ENCODE results near the gene TMEM164. TPM values are rescaled to one million over a fixed set of nuclear protein-coding genes. Genes with fewer than 3 reads are reported as not detected.

The TMEM164 gene
- total RNA-seq, result 13.3 and 25.3 TPM in 2 replicates

GRCh38 chrX:110002300-110003166, at the start of gene TMEM164:
TSS of gene TMEM164 (plus strand) at chrX:110003114. CDS start at chrX:110003775, 661 bp downstream.

Data from endothelial cell of coronary artery (primary cell).